ENCODE measurements around the gene ZNF106.

The ZNF106 gene

GRCh38 chr15:42392309-42393024 is 98.5 kb downstream of the ZNF106 start:
- WGBS, 2 experiments = 91 to 93% methylated on average over 11 of the region's 11 CpGs

DNA sequence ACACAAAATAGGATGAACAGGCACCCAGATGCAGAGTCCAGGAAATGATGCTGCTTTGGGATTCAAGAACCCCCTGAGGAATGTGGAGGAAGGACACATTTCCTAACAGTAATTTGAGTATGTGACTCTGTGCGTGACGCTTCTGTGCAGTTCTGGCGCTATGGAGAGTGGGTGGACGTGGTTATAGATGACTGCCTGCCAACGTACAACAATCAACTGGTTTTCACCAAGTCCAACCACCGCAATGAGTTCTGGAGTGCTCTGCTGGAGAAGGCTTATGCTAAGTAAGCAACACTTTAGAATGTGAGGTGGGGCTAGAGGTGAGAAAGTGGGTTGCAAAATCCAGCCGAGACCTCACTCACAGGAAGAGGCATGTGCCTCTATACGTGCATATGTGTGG is 103.3 kb downstream of the ZNF106 start:
- H3K27me3 ChIP-seq (ENCODE audit: control insufficient read depth, insufficient read depth, low read length, poor library complexity, severe bottlenecking) = no peaks in the 10 kb centered on the region
- no peak overlapping the region for H3K4me3 ChIP-seq (ENCODE audit: insufficient read depth, low read depth, low read length)
- H3K27ac ChIP-seq (ENCODE audit: insufficient read depth, low read depth, low read length, poor library complexity, severe bottlenecking) = no peak overlapping the region
- 92 to 94% methylated on average over 8 of the region's 8 CpGs for whole genome bisulfite sequencing, 2 experiments
- no peaks in the 10 kb centered on the region for H3K9me3 ChIP-seq (ENCODE audit: control insufficient read depth, low read length)
- peaks cover 4% of the 10 kb centered on the region for H3K4me1 ChIP-seq (ENCODE audit: control insufficient read depth, insufficient read depth, low read length)
- no peaks in the 10 kb centered on the region for H3K36me3 ChIP-seq (ENCODE audit: control insufficient read depth, insufficient read depth, low read length)

More at GRCh38 chr15:42392309-42393024, 98.5 kb downstream of the ZNF106 start:
- H3K36me3 ChIP-seq (ENCODE audit: control insufficient read depth, insufficient read depth, low read length) = no peaks in the 10 kb centered on the region
- no peaks in the 10 kb centered on the region for H3K4me1 ChIP-seq (ENCODE audit: control insufficient read depth, insufficient read depth, low read length)
- H3K4me3 ChIP-seq (ENCODE audit: insufficient read depth, low read depth, low read length) = no peak overlapping the region
- H3K27ac ChIP-seq (ENCODE audit: insufficient read depth, low read depth, low read length, poor library complexity, severe bottlenecking) = no peak overlapping the region
- H3K27me3 ChIP-seq (ENCODE audit: control insufficient read depth, insufficient read depth, low read length, poor library complexity, severe bottlenecking) = no peaks in the 10 kb centered on the region
- H3K9me3 ChIP-seq (ENCODE audit: control insufficient read depth, low read length) = no peaks in the 10 kb centered on the region

GRCh38 chr15:42385980-42386700 is 104.8 kb downstream of the ZNF106 start:
- Histone ChIP-seq H3K36me3 (ENCODE audit: control insufficient read depth, insufficient read depth, low read length) (no peaks in the 10 kb centered on the region), H3K27me3 (ENCODE audit: control insufficient read depth, insufficient read depth, low read length, poor library complexity, severe bottlenecking) (no peaks in the 10 kb centered on the region), H3K27ac (ENCODE audit: insufficient read depth, low read depth, low read length, poor library complexity, severe bottlenecking) (no peak overlapping the region), H3K9me3 (ENCODE audit: control insufficient read depth, low read length) (no peaks in the 10 kb centered on the region), H3K4me1 (ENCODE audit: control insufficient read depth, insufficient read depth, low read length) (peaks cover 4% of the 10 kb centered on the region), H3K4me3 (ENCODE audit: insufficient read depth, low read depth, low read length) (no peak overlapping the region)
- WGBS, 2 experiments = 89 to 91% methylated on average over 12 of the region's 12 CpGs

GRCh38 chr15:42385206-42385979 is 105.5 kb downstream of the ZNF106 start:
- no peaks in the 10 kb centered on the region for H3K9me3 ChIP-seq (ENCODE audit: control insufficient read depth, low read length)
- H3K36me3 ChIP-seq (ENCODE audit: control insufficient read depth, insufficient read depth, low read length) = no peaks in the 10 kb centered on the region
- 16% methylated on average over 5 of the region's 5 CpGs for WGBS, 2 experiments
- H3K4me1 ChIP-seq (ENCODE audit: control insufficient read depth, insufficient read depth, low read length) = peaks cover 4% of the 10 kb centered on the region
- H3K27me3 ChIP-seq (ENCODE audit: control insufficient read depth, insufficient read depth, low read length, poor library complexity, severe bottlenecking) = no peaks in the 10 kb centered on the region
- H3K4me3 ChIP-seq (ENCODE audit: insufficient read depth, low read depth, low read length) = no peak overlapping the region
- no peak overlapping the region for H3K27ac ChIP-seq (ENCODE audit: insufficient read depth, low read depth, low read length, poor library complexity, severe bottlenecking)

DNA sequence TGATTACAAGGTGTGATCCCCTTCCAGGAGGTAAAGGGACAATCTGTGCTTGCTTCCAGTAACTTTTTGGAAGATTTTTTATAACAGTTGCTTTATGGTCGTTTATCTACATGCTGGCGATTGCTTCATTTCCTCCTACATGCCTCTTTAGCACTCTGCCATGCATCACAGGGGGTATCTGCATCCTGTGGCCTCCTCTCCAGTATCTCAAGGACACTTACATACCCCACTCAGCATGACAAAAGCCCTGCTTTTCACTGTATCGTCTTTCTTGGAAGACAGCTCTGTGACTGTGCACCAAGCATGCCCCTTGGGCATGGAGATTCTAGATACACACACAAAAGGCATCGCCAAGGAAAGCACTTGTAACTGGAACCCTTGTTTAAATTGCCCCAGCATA is 106.3 kb downstream of the ZNF106 start:
- Histone ChIP-seq H3K4me3 (ENCODE audit: insufficient read depth, low read depth, low read length) (no peak overlapping the region), H3K36me3 (ENCODE audit: control insufficient read depth, insufficient read depth, low read length) (no peaks in the 10 kb centered on the region), H3K4me1 (ENCODE audit: control insufficient read depth, insufficient read depth, low read length) (peaks cover 4% of the 10 kb centered on the region), H3K27ac (ENCODE audit: insufficient read depth, low read depth, low read length, poor library complexity, severe bottlenecking) (no peak overlapping the region), H3K27me3 (ENCODE audit: control insufficient read depth, insufficient read depth, low read length, poor library complexity, severe bottlenecking) (no peaks in the 10 kb centered on the region), H3K9me3 (ENCODE audit: control insufficient read depth, low read length) (no peaks in the 10 kb centered on the region)
- 27 to 41% methylated on average over 4 of the region's 4 CpGs for WGBS, 2 experiments

- Histone ChIP-seq H3K4me3 (ENCODE audit: insufficient read depth, low read depth, low read length) (no peak overlapping the region), H3K27ac (ENCODE audit: insufficient read depth, low read depth, low read length, poor library complexity, severe bottlenecking) (no peak overlapping the region), H3K36me3 (ENCODE audit: control insufficient read depth, insufficient read depth, low read length) (no peaks in the 10 kb centered on the region), H3K4me1 (ENCODE audit: control insufficient read depth, insufficient read depth, low read length) (no peaks in the 10 kb centered on the region), H3K27me3 (ENCODE audit: control insufficient read depth, insufficient read depth, low read length, poor library complexity, severe bottlenecking) (no peaks in the 10 kb centered on the region), H3K9me3 (ENCODE audit: control insufficient read depth, low read length) (no peaks in the 10 kb centered on the region)
- WGBS, 2 experiments = 81 to 83% methylated on average over 8 of the region's 8 CpGs
Observed at GRCh38 chr15:42378011-42378410, 112.9 kb downstream of the ZNF106 start.

DNA sequence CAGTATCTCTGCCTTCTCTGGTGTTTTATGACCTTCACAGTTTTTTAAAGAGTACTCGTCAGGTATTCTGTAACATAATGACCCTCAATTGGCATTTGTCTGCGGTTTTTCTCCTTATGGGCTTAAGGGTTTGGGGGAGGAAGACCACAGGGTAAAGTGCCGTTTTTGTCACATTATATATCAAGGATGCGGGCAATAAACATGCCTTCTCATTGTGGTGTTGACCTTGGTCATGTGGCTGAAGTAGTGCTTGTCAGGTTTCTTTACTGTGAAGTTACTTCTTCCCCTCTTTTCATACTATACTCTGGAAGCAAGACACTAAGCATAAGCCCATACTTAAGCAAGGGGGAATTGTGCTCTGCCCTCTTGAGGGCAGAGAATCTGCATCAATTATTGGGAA is 115.0 kb downstream of the ZNF106 start:
- 89 to 94% methylated on average over 4 of the region's 4 CpGs for WGBS, 2 experiments
- no peak overlapping the region for H3K27ac ChIP-seq (ENCODE audit: insufficient read depth, low read depth, low read length, poor library complexity, severe bottlenecking)
- H3K27me3 ChIP-seq (ENCODE audit: control insufficient read depth, insufficient read depth, low read length, poor library complexity, severe bottlenecking) = no peaks in the 10 kb centered on the region
- no peaks in the 10 kb centered on the region for H3K4me1 ChIP-seq (ENCODE audit: control insufficient read depth, insufficient read depth, low read length)
- H3K9me3 ChIP-seq (ENCODE audit: control insufficient read depth, low read length) = no peaks in the 10 kb centered on the region
- H3K36me3 ChIP-seq (ENCODE audit: control insufficient read depth, insufficient read depth, low read length) = no peaks in the 10 kb centered on the region
- no peak overlapping the region for H3K4me3 ChIP-seq (ENCODE audit: insufficient read depth, low read depth, low read length)

DNA sequence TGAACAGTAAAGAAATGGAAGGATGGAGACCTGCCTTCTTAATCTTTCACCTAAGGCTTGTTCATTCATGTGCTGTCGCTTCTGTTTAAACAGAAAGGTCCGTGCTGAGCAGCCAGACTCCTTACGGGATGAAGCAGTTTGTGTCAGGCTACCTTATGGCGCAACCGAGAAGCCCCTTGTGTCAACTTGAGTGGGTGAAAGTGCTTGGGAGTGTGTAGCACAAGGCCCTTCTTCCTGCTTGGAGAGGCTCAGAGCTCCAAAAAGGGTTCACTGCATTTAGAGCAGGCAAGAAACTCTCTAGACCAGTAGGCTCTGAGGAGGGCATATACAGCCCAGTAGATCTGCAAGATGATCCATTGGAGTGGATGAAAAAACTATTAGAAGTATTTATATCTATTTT is 115.7 kb downstream of the ZNF106 start:
- H3K4me1 ChIP-seq (ENCODE audit: control insufficient read depth, insufficient read depth, low read length) = no peaks in the 10 kb centered on the region
- H3K4me3 ChIP-seq (ENCODE audit: insufficient read depth, low read depth, low read length) = no peak overlapping the region
- no peaks in the 10 kb centered on the region for H3K36me3 ChIP-seq (ENCODE audit: control insufficient read depth, insufficient read depth, low read length)
- H3K27ac ChIP-seq (ENCODE audit: insufficient read depth, low read depth, low read length, poor library complexity, severe bottlenecking) = no peak overlapping the region
- 93 to 97% methylated on average over 5 of the region's 5 CpGs for WGBS, 2 experiments
- no peaks in the 10 kb centered on the region for H3K9me3 ChIP-seq (ENCODE audit: control insufficient read depth, low read length)
- H3K27me3 ChIP-seq (ENCODE audit: control insufficient read depth, insufficient read depth, low read length, poor library complexity, severe bottlenecking) = no peaks in the 10 kb centered on the region

GRCh38 chr15:42374810-42375209 is 116.1 kb downstream of the ZNF106 start:
- no peaks in the 10 kb centered on the region for H3K9me3 ChIP-seq (ENCODE audit: control insufficient read depth, low read length)
- no peaks in the 10 kb centered on the region for H3K27me3 ChIP-seq (ENCODE audit: control insufficient read depth, insufficient read depth, low read length, poor library complexity, severe bottlenecking)
- H3K4me1 ChIP-seq (ENCODE audit: control insufficient read depth, insufficient read depth, low read length) = no peaks in the 10 kb centered on the region
- 94% methylated on average over 1 of the region's 1 CpG for WGBS, 2 experiments
- no peak overlapping the region for H3K27ac ChIP-seq (ENCODE audit: insufficient read depth, low read depth, low read length, poor library complexity, severe bottlenecking)
- H3K4me3 ChIP-seq (ENCODE audit: insufficient read depth, low read depth, low read length) = no peak overlapping the region
- H3K36me3 ChIP-seq (ENCODE audit: control insufficient read depth, insufficient read depth, low read length) = no peaks in the 10 kb centered on the region

- Histone ChIP-seq H3K36me3 (ENCODE audit: control insufficient read depth, insufficient read depth, low read length) (no peaks in the 10 kb centered on the region), H3K9me3 (ENCODE audit: control insufficient read depth, low read length) (no peaks in the 10 kb centered on the region)
- 89 to 93% methylated on average over 4 of the region's 4 CpGs for WGBS, 2 experiments
Observed at GRCh38 chr15:42373936-42374335, 117.0 kb downstream of the ZNF106 start.

More at GRCh38 chr15:42373936-42374335, 117.0 kb downstream of the ZNF106 start:
- Histone ChIP-seq H3K4me1 (ENCODE audit: control insufficient read depth, insufficient read depth, low read length) (no peaks in the 10 kb centered on the region), H3K27me3 (ENCODE audit: control insufficient read depth, insufficient read depth, low read length, poor library complexity, severe bottlenecking) (no peaks in the 10 kb centered on the region), H3K27ac (ENCODE audit: insufficient read depth, low read depth, low read length, poor library complexity, severe bottlenecking) (no peak overlapping the region), H3K4me3 (ENCODE audit: insufficient read depth, low read depth, low read length) (no peak overlapping the region)
